GM23338 (cell line): Measurements from ENCODE around the gene BCO1. TPM values are rescaled to one million over a fixed set of nuclear protein-coding genes. Genes with fewer than 3 reads are reported as not detected.

Experiments used
- ATAC-seq: fragments of 200-7000 bp; cut with Tn5 transposase; 3 replicates; pipeline ENCODE4 v1.9.1; 2020
- DNase-seq: peaks from one replicate; pipeline ENCODE4 v3.0.0-alpha.2; 2015; ENCODE audit warnings: low spot score
- H2AFZ ChIP-seq: fragments of 200-600 bp; sonication (generic); 2 replicates; pipeline ENCODE4 v1.8.0; 2016; ENCODE audit warnings: antibody characterized with exemption, mild to moderate bottlenecking, moderate library complexity
- H3F3A ChIP-seq: fragments of 200-600 bp; sonication (generic); replicated peaks from 2 replicates; pipeline ENCODE4 v1.8.0; 2017; ENCODE audit warnings: antibody characterized with exemption, mixed run types, low read depth
- H3K27ac ChIP-seq: fragments of 200-600 bp; sonication (generic); 2 replicates; pipeline ENCODE4 v1.6.1; 2016; ENCODE audit warnings: low read depth
- H3K27me3 ChIP-seq: fragments of 200-600 bp; sonication (generic); 2 replicates; pipeline ENCODE4 v1.8.0; 2016; ENCODE audit warnings: mild to moderate bottlenecking, mixed run types, moderate library complexity; ENCODE audit not compliant: insufficient read depth
- H3K36me3 ChIP-seq: fragments of 200-600 bp; sonication (generic); 2 replicates; pipeline ENCODE4 v1.8.0; 2016; ENCODE audit warnings: mild to moderate bottlenecking; ENCODE audit not compliant: insufficient read depth
- H3K4me1 ChIP-seq: fragments of 200-600 bp; sonication (generic); 2 replicates; pipeline ENCODE4 v1.8.0; 2016; ENCODE audit warnings: mild to moderate bottlenecking, moderate library complexity; ENCODE audit not compliant: insufficient read depth
- H3K4me2 ChIP-seq: fragments of 200-600 bp; sonication (generic); 2 replicates; pipeline ENCODE4 v1.7.1; 2017; ENCODE audit warnings: mixed run types
- H3K4me3 ChIP-seq: fragments of 200-600 bp; sonication (generic); 2 replicates; pipeline ENCODE4 v1.6.1; 2016; ENCODE audit warnings: mixed run types
- H3K79me2 ChIP-seq: fragments of 200-600 bp; sonication (generic); replicated peaks from 2 replicates; pipeline ENCODE4 v1.8.0; 2017; ENCODE audit warnings: mild to moderate bottlenecking; ENCODE audit not compliant: insufficient read depth
- H3K9me2 ChIP-seq: fragments of 200-600 bp; sonication (generic); 2 replicates; pipeline ENCODE4 v1.8.0; 2017; ENCODE audit not compliant: insufficient read depth
- H4K20me1 ChIP-seq: fragments of 200-600 bp; sonication (generic); replicated peaks from 2 replicates; pipeline ENCODE4 v1.8.0; 2017; ENCODE audit warnings: mild to moderate bottlenecking; ENCODE audit not compliant: insufficient read depth
- H3K27ac Mint-ChIP-seq: 2 replicates; pipeline ENCODE4 v1.8.0; 2020; ENCODE audit warnings: inconsistent platforms, mild to moderate bottlenecking, moderate library complexity, mixed read lengths
- H3K27me3 Mint-ChIP-seq: 3 replicates; pipeline ENCODE4 v1.8.0; 2022; ENCODE audit warnings: low read depth, mild to moderate bottlenecking, moderate library complexity, mixed read lengths, inconsistent platforms; ENCODE audit not compliant: insufficient read depth, poor library complexity
- H3K36me3 Mint-ChIP-seq: 3 replicates; pipeline ENCODE4 v1.8.0; 2021; ENCODE audit warnings: low read depth, mild to moderate bottlenecking, inconsistent platforms, moderate library complexity, mixed read lengths
- H3K4me1 Mint-ChIP-seq: 3 replicates; pipeline ENCODE4 v1.8.0; 2020; ENCODE audit warnings: mild to moderate bottlenecking, inconsistent platforms, mixed read lengths
- H3K4me3 Mint-ChIP-seq: 3 replicates; pipeline ENCODE4 v1.8.0; 2021; ENCODE audit warnings: moderate library complexity, mild to moderate bottlenecking, inconsistent platforms, mixed read lengths
- H3K9me3 Mint-ChIP-seq: 3 replicates; pipeline ENCODE4 v1.8.0; 2020; ENCODE audit warnings: moderate library complexity, mild to moderate bottlenecking, inconsistent platforms, mixed read lengths
- CREB1 ChIP-seq: fragments of 250-450 bp; sonication (Bioruptor Pico); IDR thresholded peaks from 2 replicates; pipeline ENCODE4 v1.5.0; 2020; ENCODE audit warnings: low read depth, mild to moderate bottlenecking, moderate library complexity
- CTCF ChIP-seq, 2 experiments: fragments of 200-600 bp in 1 of 2; sonication (generic) in 1 of 2; conservative IDR thresholded peaks; 2 replicates each; pipeline versions ENCODE4 v1.5.1 to v1.6.1; 2016 to 2017; ENCODE audit warnings: antibody characterized with exemption in 2 of 2, low read depth in 2 of 2, mild to moderate bottlenecking in 2 of 2, moderate library complexity in 1 of 2
- ETS1 ChIP-seq: IDR thresholded peaks from 2 replicates; pipeline ENCODE4 v1.6.1; 2016; ENCODE audit warnings: antibody characterized with exemption
- EZH2 ChIP-seq: fragments of 200-600 bp; sonication (generic); IDR thresholded peaks from one replicate; pipeline ENCODE4 v1.8.0; 2017; ENCODE audit warnings: antibody characterized with exemption, mild to moderate bottlenecking, low read depth; ENCODE audit not compliant: unreplicated experiment
- EZH2phosphoT487 ChIP-seq: fragments of 200-600 bp; sonication (generic); IDR thresholded peaks from one replicate; pipeline ENCODE4 v1.8.1; 2018; ENCODE audit warnings: antibody characterized with exemption; ENCODE audit not compliant: unreplicated experiment
- JUNB ChIP-seq: IDR thresholded peaks from one replicate; pipeline ENCODE4 v1.6.1; 2016; ENCODE audit warnings: antibody characterized with exemption; ENCODE audit not compliant: unreplicated experiment
- NANOG ChIP-seq: IDR thresholded peaks from 2 replicates; pipeline ENCODE4 v1.6.1; 2016; ENCODE audit warnings: antibody characterized with exemption, borderline replicate concordance
- POLR2AphosphoS5 ChIP-seq: IDR thresholded peaks from 2 replicates; pipeline ENCODE4 v1.6.1; 2016; ENCODE audit warnings: antibody characterized with exemption, low read depth
- REST ChIP-seq: IDR thresholded peaks from one replicate; pipeline ENCODE4 v1.6.1; 2018; ENCODE audit warnings: antibody characterized with exemption; ENCODE audit not compliant: unreplicated experiment
- STAT1 ChIP-seq: IDR thresholded peaks from one replicate; pipeline ENCODE4 v1.6.1; 2016; ENCODE audit warnings: antibody characterized with exemption; ENCODE audit not compliant: unreplicated experiment
- ZNF114 ChIP-seq: fragments of 250-450 bp; sonication (Bioruptor Pico); IDR thresholded peaks from 2 replicates; pipeline ENCODE4 v1.5.0; 2020; ENCODE audit warnings: mild to moderate bottlenecking, moderate library complexity
- ZNF331 ChIP-seq: fragments of 250-450 bp; sonication (Bioruptor Pico); IDR thresholded peaks from 2 replicates; pipeline ENCODE4 v1.5.0; 2020; ENCODE audit warnings: low read depth, mild to moderate bottlenecking, moderate library complexity
- ZNF462 ChIP-seq: fragments of 250-450 bp; sonication (Bioruptor Pico); IDR thresholded peaks from 2 replicates; pipeline ENCODE4 v1.5.0; 2020; ENCODE audit warnings: mild to moderate bottlenecking, moderate library complexity
- polyA plus RNA-seq: library from polyadenylated mRNA; unstranded; fragments of >200 nt; fragmentation: Nextera tagmentation; extraction: Ambion mirVana; gene quantifications from 2 replicates; pipeline ENCODE4 v1.2.1, GENCODE V29; 2016
- total RNA-seq: library from RNA; depleted of rRNA; stranded (reverse); fragments of >200 nt; shearing (Covaris generic); gene quantifications from 2 replicates; pipeline ENCODE4 v1.2.3, GENCODE V29; 2014

BCO1 gene
- total and polyA plus RNA-seq, 2 experiments from 2014 or later: 0.28 TPM; not detected in 1

- no peaks in the 10 kb centered on the region for H3K79me2 ChIP-seq
- no peaks in the 10 kb centered on the region for H3K9me2 ChIP-seq
- DNase-seq (no peak), ATAC-seq (no peak; the same call in 2 of the 3 replicates)
- TF ChIP-seq JUNB (no peak), REST (no peak), ZNF331 (CRISPR knock-in tag) (no peak), EZH2 (no peak), POLR2AphosphoS5 (no peak), ZNF462 (CRISPR knock-in tag) (no peak), CTCF (conservative IDR thresholded peaks at IDR 0.05; ENCODE audit: low read depth in 2 of 2) (no peak), ZNF114 (no peak), NANOG (no peak), ETS1 (no peak), CREB1 (CRISPR knock-in tag) (no peak), EZH2phosphoT487 (no peak), STAT1 (no peak)
- H3K36me3 ChIP-seq: no peaks in the 10 kb centered on the region
- H3K4me3 ChIP-seq: peak overlapping the region; percentile 1; the same call in 1 of the 2 replicates
- H3K4me1 ChIP-seq: peaks cover 23% of the 10 kb centered on the region
- no peaks in the 10 kb centered on the region for H3F3A ChIP-seq
- peak overlapping the region; percentile 66 for H3K4me3 Mint-ChIP-seq
- H3K27ac Mint-ChIP-seq: peak overlapping the region; percentile 89
- peak overlapping the region; percentile 41 for H3K4me2 ChIP-seq
- no peaks in the 10 kb centered on the region for H4K20me1 ChIP-seq
- peak overlapping the region; percentile 50 for H3K27ac ChIP-seq
- H2AFZ ChIP-seq: peak overlapping the region; percentile 88; the same call in 1 of the 2 replicates
- peaks cover 26% of the 10 kb centered on the region for H3K4me1 Mint-ChIP-seq
- H3K9me3 Mint-ChIP-seq: no peaks in the 10 kb centered on the region; the same call in 2 of the 3 replicates
- H3K27me3 Mint-ChIP-seq: no peaks in the 10 kb centered on the region
- H3K36me3 Mint-ChIP-seq: no peaks in the 10 kb centered on the region
- no peaks in the 10 kb centered on the region for H3K27me3 ChIP-seq
These were observed 570 bp upstream of the BCO1 start for GRCh38 chr16:81237942-81238295.
